ENCODE results near the gene BMAL1.

DNA sequence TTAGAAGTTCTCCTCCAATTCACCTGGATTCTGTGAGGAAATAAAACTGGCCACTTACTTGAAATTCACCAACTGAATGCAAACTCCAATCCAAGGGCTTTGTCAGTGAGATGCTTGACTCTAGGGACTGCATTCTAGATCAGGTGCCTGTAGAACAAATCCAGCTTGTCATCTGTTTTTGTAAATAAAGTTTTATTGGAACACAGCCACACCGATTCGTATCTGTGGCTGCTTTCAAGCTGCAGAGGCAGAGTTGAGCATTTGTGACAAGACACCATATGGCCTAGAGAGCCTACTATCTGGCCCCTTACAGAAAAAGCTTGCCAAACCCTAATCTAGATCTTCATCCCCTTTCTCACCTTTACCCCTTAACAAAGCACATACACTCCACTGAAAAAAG is 103.1 kb downstream of the BMAL1 start:
- TF ChIP-seq, protein P1, sequence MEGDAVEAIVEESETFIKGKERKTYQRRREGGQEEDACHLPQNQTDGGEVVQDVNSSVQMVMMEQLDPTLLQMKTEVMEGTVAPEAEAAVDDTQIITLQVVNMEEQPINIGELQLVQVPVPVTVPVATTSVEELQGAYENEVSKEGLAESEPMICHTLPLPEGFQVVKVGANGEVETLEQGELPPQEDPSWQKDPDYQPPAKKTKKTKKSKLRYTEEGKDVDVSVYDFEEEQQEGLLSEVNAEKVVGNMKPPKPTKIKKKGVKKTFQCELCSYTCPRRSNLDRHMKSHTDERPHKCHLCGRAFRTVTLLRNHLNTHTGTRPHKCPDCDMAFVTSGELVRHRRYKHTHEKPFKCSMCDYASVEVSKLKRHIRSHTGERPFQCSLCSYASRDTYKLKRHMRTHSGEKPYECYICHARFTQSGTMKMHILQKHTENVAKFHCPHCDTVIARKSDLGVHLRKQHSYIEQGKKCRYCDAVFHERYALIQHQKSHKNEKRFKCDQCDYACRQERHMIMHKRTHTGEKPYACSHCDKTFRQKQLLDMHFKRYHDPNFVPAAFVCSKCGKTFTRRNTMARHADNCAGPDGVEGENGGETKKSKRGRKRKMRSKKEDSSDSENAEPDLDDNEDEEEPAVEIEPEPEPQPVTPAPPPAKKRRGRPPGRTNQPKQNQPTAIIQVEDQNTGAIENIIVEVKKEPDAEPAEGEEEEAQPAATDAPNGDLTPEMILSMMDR (IDR thresholded peaks at IDR 0.05), result no peak
- TF ChIP-seq, protein P2, sequence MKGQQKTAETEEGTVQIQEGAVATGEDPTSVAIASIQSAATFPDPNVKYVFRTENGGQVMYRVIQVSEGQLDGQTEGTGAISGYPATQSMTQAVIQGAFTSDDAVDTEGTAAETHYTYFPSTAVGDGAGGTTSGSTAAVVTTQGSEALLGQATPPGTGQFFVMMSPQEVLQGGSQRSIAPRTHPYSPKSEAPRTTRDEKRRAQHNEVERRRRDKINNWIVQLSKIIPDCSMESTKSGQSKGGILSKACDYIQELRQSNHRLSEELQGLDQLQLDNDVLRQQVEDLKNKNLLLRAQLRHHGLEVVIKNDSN (CRISPR knock-in tag; IDR thresholded peaks at IDR 0.05), result no peak
- TF ChIP-seq, protein P3, sequence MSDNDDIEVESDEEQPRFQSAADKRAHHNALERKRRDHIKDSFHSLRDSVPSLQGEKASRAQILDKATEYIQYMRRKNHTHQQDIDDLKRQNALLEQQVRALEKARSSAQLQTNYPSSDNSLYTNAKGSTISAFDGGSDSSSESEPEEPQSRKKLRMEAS (CRISPR knock-in tag; IDR thresholded peaks at IDR 0.05), result no peak
- TF ChIP-seq ATF1 (CRISPR knock-in tag; IDR thresholded peaks at IDR 0.05), result no peak
- TF ChIP-seq, protein P4, sequence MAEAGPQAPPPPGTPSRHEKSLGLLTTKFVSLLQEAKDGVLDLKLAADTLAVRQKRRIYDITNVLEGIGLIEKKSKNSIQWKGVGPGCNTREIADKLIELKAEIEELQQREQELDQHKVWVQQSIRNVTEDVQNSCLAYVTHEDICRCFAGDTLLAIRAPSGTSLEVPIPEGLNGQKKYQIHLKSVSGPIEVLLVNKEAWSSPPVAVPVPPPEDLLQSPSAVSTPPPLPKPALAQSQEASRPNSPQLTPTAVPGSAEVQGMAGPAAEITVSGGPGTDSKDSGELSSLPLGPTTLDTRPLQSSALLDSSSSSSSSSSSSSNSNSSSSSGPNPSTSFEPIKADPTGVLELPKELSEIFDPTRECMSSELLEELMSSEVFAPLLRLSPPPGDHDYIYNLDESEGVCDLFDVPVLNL (CRISPR knock-in tag; IDR thresholded peaks at IDR 0.05; ENCODE audit: borderline replicate concordance, low read depth), result no peak

All from WTC11 (cell line).